PFSK-1 (cell line): ENCODE results near the gene RERE.

Experiments used
- FOXP2 ChIP-seq: optimal IDR thresholded peaks from 2 replicates; pipeline ENCODE3; 2011; ENCODE audit warnings: borderline replicate concordance, control low read depth, inconsistent platforms; ENCODE audit not compliant: insufficient read depth; ENCODE audit errors: extremely low read length, extremely low read depth
- POLR2AphosphoS5 ChIP-seq: IDR thresholded peaks from 2 replicates; pipeline ENCODE4 v1.6.1; 2012; ENCODE audit warnings: low read depth, mild to moderate bottlenecking, control low read depth, low read length, moderate library complexity
- SIN3A ChIP-seq: IDR thresholded peaks from 2 replicates; pipeline ENCODE4 v1.6.1; 2012; ENCODE audit warnings: mild to moderate bottlenecking, low read length, moderate library complexity, borderline replicate concordance; ENCODE audit not compliant: insufficient read depth
- TAF1 ChIP-seq: IDR thresholded peaks from 2 replicates; pipeline ENCODE4 v1.6.1; 2012; ENCODE audit warnings: low read length, control low read depth, borderline replicate concordance; ENCODE audit not compliant: insufficient read depth
- TF ChIP-seq, protein P1 (sequence below), 2 experiments: IDR thresholded peaks; 2 replicates each; pipeline versions ENCODE4 v1.6.1 to v1.8.0; 2011 to 2012; ENCODE audit warnings: low read depth in 2 of 2, low read length in 2 of 2, control low read depth in 1 of 2, inconsistent platforms in 1 of 2, mild to moderate bottlenecking in 1 of 2, moderate library complexity in 1 of 2; ENCODE audit not compliant: insufficient read depth in 1 of 2

RERE gene

DNA sequence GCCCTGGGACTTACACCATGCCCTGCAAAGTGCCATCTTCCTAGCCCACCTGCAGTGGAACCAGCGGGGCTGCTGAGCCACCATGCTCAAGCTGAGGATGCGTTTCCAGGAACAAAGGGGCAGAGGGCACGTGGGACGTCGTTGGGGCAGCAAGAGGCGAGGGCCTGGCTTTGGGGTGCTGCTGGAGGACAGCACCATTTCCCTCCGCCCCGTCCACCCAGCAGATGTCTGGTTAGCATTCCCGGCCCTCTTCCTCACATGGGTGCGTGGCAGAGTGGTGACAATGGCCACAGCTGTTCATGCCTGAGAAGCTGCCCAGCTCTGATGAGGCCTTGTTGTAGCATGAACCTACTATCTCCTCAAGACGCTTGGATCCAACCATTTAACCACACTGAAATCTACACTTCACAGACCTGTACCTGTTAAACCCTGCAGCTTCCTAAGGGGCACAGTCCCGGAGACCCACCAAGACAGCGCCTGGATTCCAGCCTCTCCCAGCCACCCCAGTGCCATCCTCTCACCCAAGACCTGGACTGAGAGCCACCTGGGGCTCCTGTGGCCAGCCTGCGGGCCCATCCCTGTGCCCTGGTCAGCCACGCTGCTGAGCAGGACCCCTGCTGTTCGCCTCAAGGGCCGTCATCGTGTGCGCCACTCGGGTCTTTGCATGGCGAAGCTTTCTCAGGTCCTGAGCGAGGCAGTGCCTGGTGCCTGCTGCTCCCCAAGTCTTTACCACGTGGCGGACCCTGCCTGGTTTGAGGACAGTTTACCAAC, 466.3 kb downstream of the RERE start:
- TF ChIP-seq FOXP2 (no peak), POLR2AphosphoS5 (peak; percentile 34; the same call in 1 of the 2 replicates)

DNA sequence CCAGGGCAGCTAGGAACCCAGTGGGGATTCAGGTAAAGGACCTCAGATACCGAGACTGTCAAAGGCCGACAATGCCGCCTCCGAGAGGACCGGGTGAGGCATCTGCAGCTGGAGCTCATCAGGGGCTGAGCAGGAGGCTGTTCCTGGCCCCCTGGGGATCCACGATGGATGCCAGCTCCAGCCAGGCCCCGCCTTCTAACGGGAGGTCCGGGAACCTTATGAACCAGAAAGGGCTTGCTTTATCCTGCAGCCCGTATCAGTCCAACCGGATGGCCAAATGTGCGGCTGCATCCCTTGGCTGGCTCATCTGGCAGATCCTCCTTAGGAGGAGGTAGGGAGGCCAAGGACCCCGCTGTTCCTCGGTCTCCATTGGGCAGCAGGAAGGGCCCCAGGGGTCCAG, 467.5 kb downstream of the RERE start:
- TF ChIP-seq, protein P1, sequence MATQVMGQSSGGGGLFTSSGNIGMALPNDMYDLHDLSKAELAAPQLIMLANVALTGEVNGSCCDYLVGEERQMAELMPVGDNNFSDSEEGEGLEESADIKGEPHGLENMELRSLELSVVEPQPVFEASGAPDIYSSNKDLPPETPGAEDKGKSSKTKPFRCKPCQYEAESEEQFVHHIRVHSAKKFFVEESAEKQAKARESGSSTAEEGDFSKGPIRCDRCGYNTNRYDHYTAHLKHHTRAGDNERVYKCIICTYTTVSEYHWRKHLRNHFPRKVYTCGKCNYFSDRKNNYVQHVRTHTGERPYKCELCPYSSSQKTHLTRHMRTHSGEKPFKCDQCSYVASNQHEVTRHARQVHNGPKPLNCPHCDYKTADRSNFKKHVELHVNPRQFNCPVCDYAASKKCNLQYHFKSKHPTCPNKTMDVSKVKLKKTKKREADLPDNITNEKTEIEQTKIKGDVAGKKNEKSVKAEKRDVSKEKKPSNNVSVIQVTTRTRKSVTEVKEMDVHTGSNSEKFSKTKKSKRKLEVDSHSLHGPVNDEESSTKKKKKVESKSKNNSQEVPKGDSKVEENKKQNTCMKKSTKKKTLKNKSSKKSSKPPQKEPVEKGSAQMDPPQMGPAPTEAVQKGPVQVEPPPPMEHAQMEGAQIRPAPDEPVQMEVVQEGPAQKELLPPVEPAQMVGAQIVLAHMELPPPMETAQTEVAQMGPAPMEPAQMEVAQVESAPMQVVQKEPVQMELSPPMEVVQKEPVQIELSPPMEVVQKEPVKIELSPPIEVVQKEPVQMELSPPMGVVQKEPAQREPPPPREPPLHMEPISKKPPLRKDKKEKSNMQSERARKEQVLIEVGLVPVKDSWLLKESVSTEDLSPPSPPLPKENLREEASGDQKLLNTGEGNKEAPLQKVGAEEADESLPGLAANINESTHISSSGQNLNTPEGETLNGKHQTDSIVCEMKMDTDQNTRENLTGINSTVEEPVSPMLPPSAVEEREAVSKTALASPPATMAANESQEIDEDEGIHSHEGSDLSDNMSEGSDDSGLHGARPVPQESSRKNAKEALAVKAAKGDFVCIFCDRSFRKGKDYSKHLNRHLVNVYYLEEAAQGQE (IDR thresholded peaks at IDR 0.05; ENCODE audit: insufficient read depth in 1 of 2, low read depth in 2 of 2, low read length in 2 of 2), result no peak
- TF ChIP-seq POLR2AphosphoS5, result no peak
- no peak for TF ChIP-seq SIN3A
- TF ChIP-seq FOXP2, result no peak
- no peak for TF ChIP-seq TAF1

DNA sequence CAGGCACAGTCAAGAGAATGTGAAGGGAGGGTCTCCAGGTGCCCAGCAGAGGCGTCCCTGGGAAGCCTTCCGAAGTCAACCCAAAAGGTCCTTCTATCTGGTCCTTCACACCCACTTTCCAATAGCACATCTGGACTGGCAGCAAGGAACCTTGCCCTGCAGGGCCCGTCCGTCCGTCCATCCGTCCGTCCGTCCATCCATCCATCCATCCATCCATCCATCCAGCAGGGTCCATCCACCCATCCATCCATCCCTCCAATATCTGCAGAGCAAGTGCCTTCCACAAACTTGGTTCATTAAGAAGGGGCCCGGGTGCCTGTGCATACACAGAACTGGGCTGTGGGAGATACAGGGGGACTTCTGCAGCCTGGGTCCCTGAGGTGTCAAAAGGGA, 468.0 kb downstream of the RERE start:
- no peak for TF ChIP-seq TAF1
- no peak for TF ChIP-seq SIN3A
- no peak for TF ChIP-seq FOXP2
- TF ChIP-seq, protein P1 (IDR thresholded peaks at IDR 0.05; ENCODE audit: insufficient read depth in 1 of 2, low read depth in 2 of 2, low read length in 2 of 2), result no peak
- no peak for TF ChIP-seq POLR2AphosphoS5

DNA sequence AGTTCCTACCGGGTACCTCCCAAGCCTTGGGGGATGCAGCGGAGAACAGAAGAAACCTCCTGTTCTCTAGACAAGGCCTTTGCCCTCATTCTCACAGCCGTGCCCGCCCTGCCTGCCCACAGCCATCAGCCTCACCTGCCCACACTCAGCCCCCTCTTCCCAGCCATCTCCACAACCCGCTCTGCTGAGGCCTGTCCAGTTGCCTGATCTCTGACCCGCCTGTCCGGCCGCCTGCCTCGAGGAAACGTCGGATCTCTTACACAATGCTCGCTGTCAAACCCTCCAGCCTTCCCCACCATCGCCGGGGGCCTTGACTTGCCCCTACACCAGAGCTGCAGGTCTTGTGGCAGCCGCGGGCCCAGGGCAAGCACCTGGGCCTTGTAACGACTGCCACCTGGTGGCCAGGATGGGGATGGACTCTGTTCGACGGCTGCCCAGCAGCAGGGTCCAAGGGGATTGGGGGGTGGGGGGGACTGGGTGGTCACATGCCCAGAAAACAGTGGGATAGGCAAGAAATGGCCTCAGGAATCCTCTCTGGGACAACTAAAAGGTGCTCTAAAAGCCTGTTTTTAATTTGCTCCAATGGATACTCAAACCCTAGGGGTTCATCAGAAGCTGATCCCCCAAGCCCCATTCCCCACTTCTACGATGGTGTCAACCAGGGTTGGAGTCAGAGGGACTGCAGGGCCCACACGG, 468.5 kb downstream of the RERE start:
- TF ChIP-seq, protein P1 (IDR thresholded peaks at IDR 0.05; ENCODE audit: insufficient read depth in 1 of 2, low read depth in 2 of 2, low read length in 2 of 2), result no peak
- no peak for TF ChIP-seq TAF1
- TF ChIP-seq FOXP2, result no peak
- no peak; the same call in 1 of the 2 replicates for TF ChIP-seq POLR2AphosphoS5
- TF ChIP-seq SIN3A, result no peak

DNA sequence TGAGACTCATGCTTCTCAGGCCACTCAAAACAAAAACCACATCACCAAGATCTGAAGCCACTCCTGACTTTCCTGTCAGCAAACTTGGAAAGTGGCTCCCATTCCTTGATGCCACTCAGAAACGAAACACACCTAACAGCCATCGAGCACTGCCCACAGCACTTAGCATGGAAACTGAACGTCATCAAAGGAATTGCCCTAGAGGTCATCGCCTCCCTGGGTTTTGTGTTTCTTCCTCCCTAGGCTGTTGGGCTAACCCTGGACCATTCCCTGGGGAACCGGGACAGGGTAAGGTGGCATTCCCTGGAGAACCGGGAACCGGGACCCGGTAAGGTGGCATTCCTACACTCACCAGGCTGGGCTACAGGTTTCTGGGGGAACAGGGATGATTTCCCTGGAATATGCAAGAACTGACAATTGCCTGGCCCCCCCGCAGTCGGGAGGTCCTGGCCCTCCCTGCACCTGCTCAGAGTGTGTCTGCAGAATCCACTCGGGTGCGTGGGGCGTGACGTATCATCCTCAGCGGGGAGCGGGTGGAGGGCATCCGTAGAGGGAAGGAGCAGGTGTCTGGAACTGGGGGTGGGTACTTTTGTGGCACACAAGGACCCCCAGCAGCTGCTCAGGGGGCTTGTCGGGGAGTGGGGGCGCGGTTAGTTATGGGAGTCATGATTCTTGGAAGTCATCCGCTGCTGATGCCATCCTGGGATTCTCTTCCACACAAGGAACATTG, 469.2 kb downstream of the RERE start:
- TF ChIP-seq POLR2AphosphoS5 (no peak), SIN3A (no peak), FOXP2 (no peak), TAF1 (no peak)
- TF ChIP-seq, protein P1 (IDR thresholded peaks at IDR 0.05; ENCODE audit: insufficient read depth in 1 of 2, low read depth in 2 of 2, low read length in 2 of 2), result no peak
